ENCODE data around the gene CCM2.
A peak's percentile ranks its signal among the peaks of the same experiment; 100 is the strongest.
"Not testable (repeated sequence)": the region's sequence is repeated elsewhere in the genome, so short reads cannot be mapped to it uniquely, and the experiment has no call there.

The CCM2 gene

DNA sequence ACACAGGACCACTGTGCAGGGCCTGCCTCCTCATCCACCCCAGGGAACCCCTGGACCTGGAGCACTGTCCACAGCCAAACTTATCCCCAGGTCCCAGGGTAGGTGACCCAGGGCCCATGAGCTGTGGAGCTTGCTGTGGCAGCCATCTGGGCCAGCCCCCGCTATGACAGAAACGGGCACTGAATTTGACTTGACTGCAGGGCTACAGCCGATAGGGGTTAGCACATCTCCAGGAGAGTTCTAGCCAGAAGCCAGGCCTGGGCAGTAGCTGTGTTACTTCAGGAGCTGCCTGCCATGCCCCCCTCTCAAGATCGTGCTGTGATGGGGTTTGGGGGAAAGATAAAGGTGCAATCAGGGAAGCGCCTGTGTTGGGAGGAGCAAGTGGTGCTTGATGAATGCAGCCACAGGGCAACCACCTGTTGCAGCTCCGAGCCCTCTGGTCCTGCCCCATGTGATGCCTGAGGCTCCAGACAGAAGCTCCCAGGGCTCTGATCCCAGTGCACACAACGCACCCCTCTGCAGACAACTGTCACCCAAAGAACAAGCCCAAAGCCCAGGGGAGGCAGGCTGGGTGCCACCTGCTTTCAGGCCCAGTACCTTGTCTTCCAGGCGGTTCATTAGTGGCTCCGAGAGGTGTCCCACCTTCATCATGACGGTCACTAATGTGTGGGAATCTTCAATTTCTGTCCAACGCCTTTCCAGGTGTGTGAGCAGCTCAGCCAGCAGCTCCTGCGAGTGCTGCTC lies 105.0 kb downstream of the CCM2 start:
- DNase-seq: no peak

GRCh38 chr7:45105588-45106188 lies 105.7 kb downstream of the CCM2 start:
- no peak for DNase-seq

DNA sequence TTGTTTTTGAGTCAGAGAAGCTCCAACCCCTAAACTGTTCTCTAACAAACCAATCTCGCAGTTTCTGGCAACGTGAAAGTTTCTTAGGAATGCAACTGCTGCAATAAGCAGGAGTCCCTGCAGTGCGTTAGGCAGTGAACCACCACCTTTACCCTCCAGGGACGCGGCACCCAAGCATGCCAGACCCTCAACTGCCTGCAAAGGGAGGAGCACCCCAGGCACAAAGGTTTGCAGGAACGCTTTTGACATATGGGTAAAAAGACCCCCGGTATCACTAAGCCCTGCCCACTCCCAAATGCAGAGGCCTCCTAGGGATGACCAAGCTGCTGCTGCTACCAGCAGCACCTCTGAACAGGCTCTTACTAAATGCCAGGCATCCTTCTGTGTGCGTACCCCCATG lies 106.8 kb downstream of the CCM2 start:
- DNase-seq: no peak

GRCh38 chr7:45107356-45107755 lies 107.4 kb downstream of the CCM2 start:
- DNase-seq: no peak

DNA sequence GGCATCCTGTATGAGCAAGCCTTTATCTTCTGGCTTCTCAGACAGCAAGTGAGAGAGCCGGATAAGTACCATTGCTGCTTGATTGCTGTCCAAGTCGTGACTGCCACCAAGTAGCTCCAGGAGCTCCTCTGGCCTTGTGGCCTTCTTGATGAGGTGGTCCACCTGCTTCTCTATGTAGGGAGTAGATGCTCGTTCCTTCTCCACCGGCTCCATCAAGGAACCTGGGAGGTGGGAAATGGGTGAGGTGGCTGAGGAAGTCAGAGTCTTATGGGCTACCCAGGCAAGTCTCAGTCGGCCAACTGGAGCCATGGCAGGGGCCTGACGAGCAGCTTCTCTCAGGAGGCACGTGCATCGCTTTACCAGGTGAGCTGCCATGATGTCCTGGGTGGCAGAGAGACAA lies 108.9 kb downstream of the CCM2 start:
- no peak for DNase-seq

DNA sequence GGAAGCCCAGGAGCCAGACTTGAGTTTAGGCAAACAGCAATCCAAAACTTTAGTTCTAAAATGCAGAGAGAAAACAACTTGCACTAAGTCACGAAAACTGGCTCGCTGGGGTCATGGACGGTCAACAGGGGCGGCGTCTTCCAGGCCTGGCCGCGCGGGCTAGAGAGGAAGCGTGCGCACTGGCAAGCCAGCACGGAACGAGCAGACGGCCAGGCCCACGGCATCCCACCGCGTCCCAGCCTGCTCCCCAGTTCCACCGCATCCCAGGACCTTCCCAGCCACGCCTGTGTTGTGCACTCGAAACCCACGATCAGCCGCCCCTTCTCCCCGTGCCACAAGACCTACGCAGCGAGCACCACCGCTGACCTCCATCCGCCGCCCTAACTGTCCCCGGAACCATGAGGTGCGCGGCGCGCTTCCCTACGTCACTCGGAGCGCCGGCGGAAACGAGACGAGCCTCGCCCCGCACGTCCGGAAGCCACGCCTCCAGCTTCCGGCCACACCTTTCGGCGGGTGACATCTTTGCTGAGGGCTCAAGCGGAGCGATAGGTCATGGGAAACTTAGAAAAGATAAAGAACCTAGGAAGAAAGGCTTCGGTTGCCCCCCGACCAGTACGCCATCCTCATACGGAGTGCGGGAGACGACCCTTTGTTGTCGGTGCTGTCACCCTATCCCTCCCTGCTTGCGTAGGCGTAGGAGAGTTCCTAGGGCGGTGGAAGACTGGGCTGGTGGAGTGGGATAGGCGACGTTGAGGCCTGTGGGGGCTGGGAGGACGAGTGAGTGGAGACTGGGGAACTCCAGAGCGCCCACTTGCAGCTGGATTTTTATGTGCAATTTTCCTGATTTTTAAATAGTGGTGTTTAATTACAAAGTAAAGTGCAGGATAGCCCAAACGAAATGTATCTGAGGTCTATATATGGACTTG lies 111.6 kb downstream of the CCM2 start, which contains the start of gene TBRG4:
Gene TBRG4 (minus strand): TSS at position 400 of the 926 bp plus-strand sequence. CDS start 2,460 bp downstream, outside the sequence.
- DNase-seq: peak; percentile 90

DNA sequence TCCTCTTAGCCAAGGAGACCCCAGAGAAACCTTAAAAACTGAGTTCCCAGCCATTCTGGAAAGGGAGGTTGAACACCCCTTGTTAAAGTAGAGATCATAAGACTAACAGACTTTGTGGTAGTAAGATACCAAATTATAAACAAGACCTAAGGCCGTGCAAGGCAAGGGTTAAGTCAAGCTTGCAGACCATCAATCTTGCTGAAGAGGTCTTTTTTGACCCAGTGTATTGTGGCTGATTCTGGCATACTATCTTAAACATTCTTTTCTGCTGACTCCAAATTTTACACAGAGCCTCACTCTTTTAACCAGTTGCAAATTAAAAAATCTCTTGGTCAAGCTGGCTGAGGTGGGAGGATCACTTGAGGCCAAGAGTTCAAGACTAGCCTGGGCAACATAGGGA lies 112.6 kb downstream of the CCM2 start:
- no peak for DNase-seq

GRCh38 chr7:45114257-45114656 lies 114.3 kb downstream of the CCM2 start:
- DNase-seq: not testable (repeated sequence)

DNA sequence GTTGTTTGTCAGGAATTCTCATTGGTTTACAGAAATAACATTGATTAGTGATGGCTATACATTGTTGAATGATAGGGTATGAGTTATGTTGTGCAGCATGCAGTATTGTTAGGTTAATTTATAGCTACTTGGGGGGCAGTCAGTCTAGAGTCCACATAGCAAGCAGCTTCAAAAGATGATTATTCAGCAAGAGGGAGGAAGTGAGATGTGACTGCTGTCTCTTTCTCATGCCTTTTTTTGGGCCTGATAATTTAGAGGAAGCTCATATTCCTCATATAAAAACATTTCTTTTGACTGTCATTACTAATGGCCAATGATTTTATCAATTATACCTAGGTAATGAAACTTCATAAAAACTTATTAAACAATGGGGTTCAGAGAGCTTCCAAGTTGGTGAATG lies 114.9 kb downstream of the CCM2 start:
- DNase-seq: no peak

GRCh38 chr7:45116048-45116447 lies 116.0 kb downstream of the CCM2 start:
- DNase-seq: no peak

- no peak for DNase-seq
Observed at GRCh38 chr7:45117582-45117981, 117.6 kb downstream of the CCM2 start.

DNA sequence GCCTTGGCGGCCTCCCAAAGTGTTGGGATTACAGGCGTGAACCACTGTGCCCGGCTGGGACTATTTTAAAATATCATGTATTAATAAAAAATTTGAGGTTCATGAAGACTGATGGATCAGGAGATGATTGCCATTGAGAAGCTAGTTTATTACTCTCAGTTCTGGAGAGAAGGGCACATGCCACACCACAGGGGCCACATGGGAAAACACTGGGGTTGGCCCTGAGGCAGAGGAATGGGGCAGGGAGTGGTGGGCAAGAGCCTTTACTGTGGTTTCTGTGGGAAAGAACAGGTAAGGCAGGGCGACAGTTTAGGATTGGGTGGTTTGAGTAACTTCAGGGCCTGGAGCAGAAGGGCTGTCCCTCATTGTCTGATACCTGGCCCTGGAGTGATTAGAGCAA lies 118.3 kb downstream of the CCM2 start:
- DNase-seq: no peak

DNA sequence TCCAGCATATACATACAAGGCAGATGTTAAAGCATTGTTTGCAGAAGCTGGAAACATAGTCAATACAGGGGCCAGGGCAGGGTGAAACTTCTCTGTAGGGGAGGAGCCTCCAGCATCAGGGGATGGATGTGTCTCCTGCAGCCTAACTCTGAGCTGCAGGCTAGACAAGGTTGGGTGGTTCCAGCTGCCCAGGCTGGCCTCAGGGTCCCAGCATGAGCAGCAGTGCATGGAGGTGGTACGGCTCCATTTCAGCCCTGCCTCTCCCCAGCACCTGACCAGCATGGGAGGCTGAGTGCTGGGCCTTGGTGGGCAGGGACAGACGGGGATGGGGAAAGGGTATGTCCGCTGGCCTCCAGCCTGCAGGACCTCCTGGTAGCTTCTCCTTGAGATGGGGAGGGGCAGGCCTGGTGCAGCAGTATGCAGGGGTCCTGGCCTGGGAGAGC lies 118.9 kb downstream of the CCM2 start:
- DNase-seq: no peak

DNA sequence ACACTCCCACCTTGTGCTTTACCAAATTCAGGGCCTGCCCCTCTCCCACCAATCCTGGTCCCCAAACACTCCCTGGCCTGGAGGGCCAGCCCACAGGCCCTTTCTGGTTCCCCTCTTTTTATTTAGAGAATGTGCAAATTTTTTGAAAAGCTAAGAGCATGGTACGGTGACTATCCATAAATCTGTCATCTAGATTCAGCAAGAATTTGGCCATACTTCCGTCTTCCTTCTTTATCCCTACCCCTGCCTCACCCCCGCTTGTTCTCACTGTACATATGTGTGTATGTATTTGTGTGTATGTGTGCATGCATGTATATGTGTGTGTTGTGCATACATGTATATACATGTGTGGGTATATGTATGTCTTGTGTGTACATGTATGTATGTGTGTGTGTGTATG lies 119.5 kb downstream of the CCM2 start:
- DNase-seq: no peak

- no peak for DNase-seq
Observed at GRCh38 chr7:45122975-45123860, 123.2 kb downstream of the CCM2 start.

DNA sequence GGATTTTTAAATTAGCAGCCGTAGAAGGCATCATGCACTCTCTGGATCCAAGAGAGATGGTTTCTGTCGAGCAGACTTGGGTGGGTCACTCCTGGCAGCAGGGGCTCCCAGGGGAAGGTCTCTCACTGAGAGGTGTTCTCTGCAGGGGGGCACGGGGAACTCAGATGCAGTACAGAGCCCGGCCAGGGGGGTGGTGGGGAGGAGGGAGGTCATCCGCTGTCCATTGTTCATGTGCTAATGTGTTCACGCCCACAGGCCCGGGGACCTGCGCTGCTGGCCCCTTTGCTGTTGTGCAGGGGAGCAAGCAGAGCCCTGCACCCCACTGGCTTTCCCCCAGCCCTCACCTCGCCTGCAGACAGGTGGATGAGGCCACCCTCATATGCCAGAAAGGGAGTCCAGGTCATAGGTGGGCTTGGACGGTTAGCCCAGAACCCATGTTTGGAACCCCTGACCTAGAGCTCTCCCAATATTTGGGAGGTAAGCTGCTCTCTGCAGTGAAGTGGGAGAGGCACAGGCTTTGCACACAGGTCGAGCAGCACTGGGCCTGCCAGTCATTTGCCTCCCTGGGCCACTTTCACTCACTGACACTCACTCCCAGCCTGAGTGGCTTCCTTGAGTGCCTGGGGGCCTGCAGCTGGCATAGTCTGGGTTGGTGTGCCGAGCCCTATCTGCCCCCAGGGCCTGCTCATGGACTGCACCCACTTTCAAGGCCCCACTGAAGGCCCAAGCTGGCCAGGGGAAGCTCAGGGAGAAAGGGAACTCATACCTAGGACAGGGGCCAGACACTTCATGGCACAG lies 124.1 kb downstream of the CCM2 start:
- no peak for DNase-seq

GRCh38 chr7:45125193-45125904 lies 125.3 kb downstream of the CCM2 start:
- no peak for DNase-seq

Data from activated gamma-delta T cell (primary cell).